HEK293 (cell line): ENCODE measurements around the gene MLLT6.

Source experiments
- KLF1 ChIP-seq: fragments of 450-650 bp; formaldehyde crosslinking; IDR thresholded peaks from 2 replicates; pipeline ENCODE4 v1.5.1; 2016; ENCODE audit warnings: missing biosample characterization, missing genetic modification characterization
- RBAK ChIP-seq: fragments of 450-650 bp; formaldehyde crosslinking; IDR thresholded peaks from 2 replicates; pipeline ENCODE4 v1.5.1; 2016; ENCODE audit warnings: missing biosample characterization, missing genetic modification characterization
- SP3 ChIP-seq: fragments of 450-650 bp; formaldehyde crosslinking; IDR thresholded peaks from 2 replicates; pipeline ENCODE4 v1.5.1; 2016; ENCODE audit warnings: missing biosample characterization, missing genetic modification characterization
- ZBTB20 ChIP-seq: fragments of 450-650 bp; formaldehyde crosslinking; IDR thresholded peaks from 2 replicates; pipeline ENCODE4 v1.5.1; 2016; ENCODE audit warnings: missing biosample characterization, missing genetic modification characterization
- ZNF121 ChIP-seq: fragments of 450-650 bp; formaldehyde crosslinking; IDR thresholded peaks from 2 replicates; pipeline ENCODE4 v1.5.1; 2016; ENCODE audit warnings: missing biosample characterization, missing genetic modification characterization
- ZNF133 ChIP-seq: fragments of 450-650 bp; formaldehyde crosslinking; IDR thresholded peaks from 2 replicates; pipeline ENCODE4 v1.5.1; 2016; ENCODE audit warnings: missing biosample characterization, missing genetic modification characterization
- ZNF292 ChIP-seq: fragments of 450-650 bp; formaldehyde crosslinking; IDR thresholded peaks from 2 replicates; pipeline ENCODE4 v1.5.1; 2016; ENCODE audit warnings: low read depth, missing biosample characterization, missing genetic modification characterization, borderline replicate concordance
- ZNF416 ChIP-seq: fragments of 450-650 bp; formaldehyde crosslinking; IDR thresholded peaks from 2 replicates; pipeline ENCODE4 v1.5.1; 2016; ENCODE audit warnings: missing biosample characterization, missing genetic modification characterization
- ZNF501 ChIP-seq: fragments of 450-650 bp; formaldehyde crosslinking; IDR thresholded peaks from 2 replicates; pipeline ENCODE4 v1.5.1; 2016; ENCODE audit warnings: missing biosample characterization, missing genetic modification characterization
- ZNF510 ChIP-seq: fragments of 450-650 bp; formaldehyde crosslinking; IDR thresholded peaks from 2 replicates; pipeline ENCODE4 v1.5.1; 2018; ENCODE audit warnings: mild to moderate bottlenecking, missing genetic modification characterization, missing biosample characterization; ENCODE audit not compliant: insufficient replicate concordance
- ZNF544 ChIP-seq: fragments of 450-650 bp; formaldehyde crosslinking; IDR thresholded peaks from 2 replicates; pipeline ENCODE4 v1.5.0; 2017; ENCODE audit warnings: missing biosample characterization, missing genetic modification characterization
- ZNF555 ChIP-seq: fragments of 450-650 bp; formaldehyde crosslinking; conservative IDR thresholded peaks from 2 replicates; pipeline ENCODE4 v1.5.1; 2017; ENCODE audit warnings: missing biosample characterization, mild to moderate bottlenecking, missing genetic modification characterization, inconsistent platforms
- ZNF585B ChIP-seq: fragments of 450-650 bp; formaldehyde crosslinking; IDR thresholded peaks from 2 replicates; pipeline ENCODE4 v1.5.1; 2016; ENCODE audit warnings: missing biosample characterization, missing genetic modification characterization
- ZNF596 ChIP-seq: fragments of 450-650 bp; IDR thresholded peaks from 2 replicates; pipeline ENCODE4 v1.5.0; 2018; ENCODE audit warnings: missing biosample characterization, mild to moderate bottlenecking, missing genetic modification characterization, moderate library complexity
- ZNF623 ChIP-seq: fragments of 450-650 bp; formaldehyde crosslinking; IDR thresholded peaks from 2 replicates; pipeline ENCODE4 v1.5.1; 2016; ENCODE audit warnings: missing biosample characterization, missing genetic modification characterization
- ZNF626 ChIP-seq: fragments of 450-650 bp; sonication (Bioruptor Pico); formaldehyde crosslinking; IDR thresholded peaks from 2 replicates; pipeline ENCODE4 v1.5.1; 2018; ENCODE audit warnings: missing biosample characterization, missing genetic modification characterization, inconsistent platforms
- ZNF664 ChIP-seq: fragments of 450-650 bp; formaldehyde crosslinking; IDR thresholded peaks from 2 replicates; pipeline ENCODE4 v1.5.1; 2016; ENCODE audit warnings: missing biosample characterization, missing genetic modification characterization
- ZNF76 ChIP-seq: fragments of 450-650 bp; formaldehyde crosslinking; IDR thresholded peaks from 2 replicates; pipeline ENCODE4; 2016; ENCODE audit warnings: low read depth, missing biosample characterization, missing genetic modification characterization, borderline replicate concordance
- ZNF785 ChIP-seq: fragments of 450-650 bp; formaldehyde crosslinking; IDR thresholded peaks from 2 replicates; pipeline ENCODE4 v1.5.1; 2016; ENCODE audit warnings: missing biosample characterization, missing genetic modification characterization
- ZNF837 ChIP-seq: fragments of 450-650 bp; formaldehyde crosslinking; IDR thresholded peaks from 2 replicates; pipeline ENCODE4 v1.5.1; 2016; ENCODE audit warnings: missing biosample characterization, missing genetic modification characterization
- TF ChIP-seq, protein P1 (sequence below): fragments of 450-650 bp; formaldehyde crosslinking; IDR thresholded peaks from 2 replicates; pipeline ENCODE4 v1.5.1; 2017; ENCODE audit warnings: missing biosample characterization, missing genetic modification characterization
- TF ChIP-seq, protein P2 (sequence below): fragments of 450-650 bp; formaldehyde crosslinking; IDR thresholded peaks from 2 replicates; pipeline ENCODE4 v1.5.1; 2016; ENCODE audit warnings: missing biosample characterization, missing genetic modification characterization
- TF ChIP-seq, protein P3 (sequence below): fragments of 450-650 bp; IDR thresholded peaks from 2 replicates; pipeline ENCODE4 v1.5.1; 2018; ENCODE audit warnings: missing biosample characterization, missing genetic modification characterization
- TF ChIP-seq, protein P4 (sequence below): fragments of 450-650 bp; formaldehyde crosslinking; IDR thresholded peaks from 2 replicates; pipeline ENCODE4 v1.5.1; 2016; ENCODE audit warnings: missing biosample characterization, missing genetic modification characterization
- TF ChIP-seq, protein P5 (sequence below): fragments of 450-650 bp; formaldehyde crosslinking; IDR thresholded peaks from 2 replicates; pipeline ENCODE4 v1.5.1; 2016; ENCODE audit warnings: missing biosample characterization, missing genetic modification characterization, low read depth
- TF ChIP-seq, protein P6 (sequence below): fragments of 450-650 bp; formaldehyde crosslinking; IDR thresholded peaks from 2 replicates; pipeline ENCODE4 v1.5.1; 2016; ENCODE audit warnings: missing biosample characterization, missing genetic modification characterization
- TF ChIP-seq, protein P7 (sequence below): fragments of 450-650 bp; formaldehyde crosslinking; IDR thresholded peaks from 2 replicates; pipeline ENCODE4 v1.5.1; 2016; ENCODE audit warnings: missing biosample characterization, missing genetic modification characterization

The MLLT6 gene

DNA sequence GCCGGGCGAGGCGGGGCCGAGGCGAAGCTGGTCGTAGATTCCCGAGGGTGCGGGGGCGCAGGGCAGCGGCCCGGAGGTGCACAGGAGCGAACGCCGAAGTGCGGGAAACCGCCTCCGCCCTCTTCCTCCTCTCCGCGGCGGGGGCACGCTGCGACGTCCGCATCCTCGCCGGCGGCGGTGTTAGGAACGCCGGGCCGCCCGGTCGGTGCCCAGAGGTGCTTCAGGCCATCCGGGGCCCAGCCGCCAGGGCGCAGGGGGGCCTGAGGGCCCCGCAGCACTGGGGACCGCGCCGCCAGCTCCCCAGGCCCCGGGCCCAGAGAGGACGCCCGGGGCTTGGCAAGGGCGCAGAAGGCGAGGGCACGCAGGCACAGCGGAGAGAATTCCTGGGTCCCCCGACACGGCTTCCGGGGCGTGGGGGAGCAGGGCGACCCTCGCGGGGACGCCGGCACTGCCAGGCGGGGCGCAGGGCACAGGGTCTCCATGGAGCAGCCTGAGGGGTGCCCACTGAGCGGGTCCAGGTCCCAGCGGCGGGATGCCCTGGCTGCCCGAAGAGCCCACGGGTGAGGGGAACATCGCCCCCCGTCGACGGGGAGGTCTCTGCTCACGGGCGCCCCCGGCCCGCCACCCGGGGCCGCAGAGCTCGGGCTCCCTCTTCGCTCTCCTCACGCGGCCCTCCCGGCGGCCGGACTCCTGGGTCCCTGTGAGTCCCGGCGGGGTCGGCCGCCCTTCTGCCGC, 30.9 kb upstream of the MLLT6 start (continued):
- TF ChIP-seq, protein P1, sequence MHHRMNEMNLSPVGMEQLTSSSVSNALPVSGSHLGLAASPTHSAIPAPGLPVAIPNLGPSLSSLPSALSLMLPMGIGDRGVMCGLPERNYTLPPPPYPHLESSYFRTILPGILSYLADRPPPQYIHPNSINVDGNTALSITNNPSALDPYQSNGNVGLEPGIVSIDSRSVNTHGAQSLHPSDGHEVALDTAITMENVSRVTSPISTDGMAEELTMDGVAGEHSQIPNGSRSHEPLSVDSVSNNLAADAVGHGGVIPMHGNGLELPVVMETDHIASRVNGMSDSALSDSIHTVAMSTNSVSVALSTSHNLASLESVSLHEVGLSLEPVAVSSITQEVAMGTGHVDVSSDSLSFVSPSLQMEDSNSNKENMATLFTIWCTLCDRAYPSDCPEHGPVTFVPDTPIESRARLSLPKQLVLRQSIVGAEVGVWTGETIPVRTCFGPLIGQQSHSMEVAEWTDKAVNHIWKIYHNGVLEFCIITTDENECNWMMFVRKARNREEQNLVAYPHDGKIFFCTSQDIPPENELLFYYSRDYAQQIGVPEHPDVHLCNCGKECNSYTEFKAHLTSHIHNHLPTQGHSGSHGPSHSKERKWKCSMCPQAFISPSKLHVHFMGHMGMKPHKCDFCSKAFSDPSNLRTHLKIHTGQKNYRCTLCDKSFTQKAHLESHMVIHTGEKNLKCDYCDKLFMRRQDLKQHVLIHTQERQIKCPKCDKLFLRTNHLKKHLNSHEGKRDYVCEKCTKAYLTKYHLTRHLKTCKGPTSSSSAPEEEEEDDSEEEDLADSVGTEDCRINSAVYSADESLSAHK (tag by site-specific recombination) = no peak
- TF ChIP-seq ZNF626 (tag by site-specific recombination) (no peak), SP3 (tag by site-specific recombination) (no peak), ZNF596 (no peak), ZBTB20 (tag by site-specific recombination) (peak; percentile 67), ZNF785 (tag by site-specific recombination) (no peak), ZNF510 (no peak), ZNF544 (tag by site-specific recombination) (no peak), ZNF585B (tag by site-specific recombination) (no peak), RBAK (tag by site-specific recombination) (no peak), ZNF133 (tag by site-specific recombination) (no peak), ZNF837 (tag by site-specific recombination) (no peak), ZNF292 (tag by site-specific recombination) (no peak), ZNF555 (tag by site-specific recombination) (no peak), ZNF501 (tag by site-specific recombination) (no peak), ZNF121 (tag by site-specific recombination) (no peak), ZNF664 (no peak), KLF1 (tag by site-specific recombination) (peak; percentile 7; the same call in 1 of the 2 replicates), ZNF76 (tag by site-specific recombination) (no peak), ZNF416 (tag by site-specific recombination) (no peak), ZNF623 (no peak)
- TF ChIP-seq, protein P2, sequence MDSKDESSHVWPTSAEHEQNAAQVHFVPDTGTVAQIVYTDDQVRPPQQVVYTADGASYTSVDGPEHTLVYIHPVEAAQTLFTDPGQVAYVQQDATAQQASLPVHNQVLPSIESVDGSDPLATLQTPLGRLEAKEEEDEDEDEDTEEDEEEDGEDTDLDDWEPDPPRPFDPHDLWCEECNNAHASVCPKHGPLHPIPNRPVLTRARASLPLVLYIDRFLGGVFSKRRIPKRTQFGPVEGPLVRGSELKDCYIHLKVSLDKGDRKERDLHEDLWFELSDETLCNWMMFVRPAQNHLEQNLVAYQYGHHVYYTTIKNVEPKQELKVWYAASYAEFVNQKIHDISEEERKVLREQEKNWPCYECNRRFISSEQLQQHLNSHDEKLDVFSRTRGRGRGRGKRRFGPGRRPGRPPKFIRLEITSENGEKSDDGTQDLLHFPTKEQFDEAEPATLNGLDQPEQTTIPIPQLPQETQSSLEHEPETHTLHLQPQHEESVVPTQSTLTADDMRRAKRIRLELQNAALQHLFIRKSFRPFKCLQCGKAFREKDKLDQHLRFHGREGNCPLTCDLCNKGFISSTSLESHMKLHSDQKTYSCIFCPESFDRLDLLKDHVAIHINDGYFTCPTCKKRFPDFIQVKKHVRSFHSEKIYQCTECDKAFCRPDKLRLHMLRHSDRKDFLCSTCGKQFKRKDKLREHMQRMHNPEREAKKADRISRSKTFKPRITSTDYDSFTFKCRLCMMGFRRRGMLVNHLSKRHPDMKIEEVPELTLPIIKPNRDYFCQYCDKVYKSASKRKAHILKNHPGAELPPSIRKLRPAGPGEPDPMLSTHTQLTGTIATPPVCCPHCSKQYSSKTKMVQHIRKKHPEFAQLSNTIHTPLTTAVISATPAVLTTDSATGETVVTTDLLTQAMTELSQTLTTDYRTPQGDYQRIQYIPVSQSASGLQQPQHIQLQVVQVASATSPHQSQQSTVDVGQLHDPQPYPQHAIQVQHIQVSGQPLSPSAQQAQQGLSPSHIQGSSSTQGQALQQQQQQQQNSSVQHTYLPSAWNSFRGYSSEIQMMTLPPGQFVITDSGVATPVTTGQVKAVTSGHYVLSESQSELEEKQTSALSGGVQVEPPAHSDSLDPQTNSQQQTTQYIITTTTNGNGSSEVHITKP = no peak
- TF ChIP-seq, protein P3, sequence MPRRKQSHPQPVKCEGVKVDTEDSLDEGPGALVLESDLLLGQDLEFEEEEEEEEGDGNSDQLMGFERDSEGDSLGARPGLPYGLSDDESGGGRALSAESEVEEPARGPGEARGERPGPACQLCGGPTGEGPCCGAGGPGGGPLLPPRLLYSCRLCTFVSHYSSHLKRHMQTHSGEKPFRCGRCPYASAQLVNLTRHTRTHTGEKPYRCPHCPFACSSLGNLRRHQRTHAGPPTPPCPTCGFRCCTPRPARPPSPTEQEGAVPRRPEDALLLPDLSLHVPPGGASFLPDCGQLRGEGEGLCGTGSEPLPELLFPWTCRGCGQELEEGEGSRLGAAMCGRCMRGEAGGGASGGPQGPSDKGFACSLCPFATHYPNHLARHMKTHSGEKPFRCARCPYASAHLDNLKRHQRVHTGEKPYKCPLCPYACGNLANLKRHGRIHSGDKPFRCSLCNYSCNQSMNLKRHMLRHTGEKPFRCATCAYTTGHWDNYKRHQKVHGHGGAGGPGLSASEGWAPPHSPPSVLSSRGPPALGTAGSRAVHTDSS (tag by site-specific recombination) = no peak
- TF ChIP-seq, protein P4, sequence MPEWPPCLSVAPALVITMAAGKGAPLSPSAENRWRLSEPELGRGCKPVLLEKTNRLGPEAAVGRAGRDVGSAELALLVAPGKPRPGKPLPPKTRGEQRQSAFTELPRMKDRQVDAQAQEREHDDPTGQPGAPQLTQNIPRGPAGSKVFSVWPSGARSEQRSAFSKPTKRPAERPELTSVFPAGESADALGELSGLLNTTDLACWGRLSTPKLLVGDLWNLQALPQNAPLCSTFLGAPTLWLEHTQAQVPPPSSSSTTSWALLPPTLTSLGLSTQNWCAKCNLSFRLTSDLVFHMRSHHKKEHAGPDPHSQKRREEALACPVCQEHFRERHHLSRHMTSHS (tag by site-specific recombination) = no peak
- TF ChIP-seq, protein P5, sequence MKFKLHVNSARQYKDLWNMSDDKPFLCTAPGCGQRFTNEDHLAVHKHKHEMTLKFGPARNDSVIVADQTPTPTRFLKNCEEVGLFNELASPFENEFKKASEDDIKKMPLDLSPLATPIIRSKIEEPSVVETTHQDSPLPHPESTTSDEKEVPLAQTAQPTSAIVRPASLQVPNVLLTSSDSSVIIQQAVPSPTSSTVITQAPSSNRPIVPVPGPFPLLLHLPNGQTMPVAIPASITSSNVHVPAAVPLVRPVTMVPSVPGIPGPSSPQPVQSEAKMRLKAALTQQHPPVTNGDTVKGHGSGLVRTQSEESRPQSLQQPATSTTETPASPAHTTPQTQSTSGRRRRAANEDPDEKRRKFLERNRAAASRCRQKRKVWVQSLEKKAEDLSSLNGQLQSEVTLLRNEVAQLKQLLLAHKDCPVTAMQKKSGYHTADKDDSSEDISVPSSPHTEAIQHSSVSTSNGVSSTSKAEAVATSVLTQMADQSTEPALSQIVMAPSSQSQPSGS (tag by site-specific recombination) = no peak
- TF ChIP-seq, protein P6, sequence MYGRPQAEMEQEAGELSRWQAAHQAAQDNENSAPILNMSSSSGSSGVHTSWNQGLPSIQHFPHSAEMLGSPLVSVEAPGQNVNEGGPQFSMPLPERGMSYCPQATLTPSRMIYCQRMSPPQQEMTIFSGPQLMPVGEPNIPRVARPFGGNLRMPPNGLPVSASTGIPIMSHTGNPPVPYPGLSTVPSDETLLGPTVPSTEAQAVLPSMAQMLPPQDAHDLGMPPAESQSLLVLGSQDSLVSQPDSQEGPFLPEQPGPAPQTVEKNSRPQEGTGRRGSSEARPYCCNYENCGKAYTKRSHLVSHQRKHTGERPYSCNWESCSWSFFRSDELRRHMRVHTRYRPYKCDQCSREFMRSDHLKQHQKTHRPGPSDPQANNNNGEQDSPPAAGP (tag by site-specific recombination) = no peak
- TF ChIP-seq, protein P7, sequence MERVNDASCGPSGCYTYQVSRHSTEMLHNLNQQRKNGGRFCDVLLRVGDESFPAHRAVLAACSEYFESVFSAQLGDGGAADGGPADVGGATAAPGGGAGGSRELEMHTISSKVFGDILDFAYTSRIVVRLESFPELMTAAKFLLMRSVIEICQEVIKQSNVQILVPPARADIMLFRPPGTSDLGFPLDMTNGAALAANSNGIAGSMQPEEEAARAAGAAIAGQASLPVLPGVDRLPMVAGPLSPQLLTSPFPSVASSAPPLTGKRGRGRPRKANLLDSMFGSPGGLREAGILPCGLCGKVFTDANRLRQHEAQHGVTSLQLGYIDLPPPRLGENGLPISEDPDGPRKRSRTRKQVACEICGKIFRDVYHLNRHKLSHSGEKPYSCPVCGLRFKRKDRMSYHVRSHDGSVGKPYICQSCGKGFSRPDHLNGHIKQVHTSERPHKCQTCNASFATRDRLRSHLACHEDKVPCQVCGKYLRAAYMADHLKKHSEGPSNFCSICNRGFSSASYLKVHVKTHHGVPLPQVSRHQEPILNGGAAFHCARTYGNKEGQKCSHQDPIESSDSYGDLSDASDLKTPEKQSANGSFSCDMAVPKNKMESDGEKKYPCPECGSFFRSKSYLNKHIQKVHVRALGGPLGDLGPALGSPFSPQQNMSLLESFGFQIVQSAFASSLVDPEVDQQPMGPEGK = peak; percentile 7; the same call in 1 of the 2 replicates
